Smooth muscle cell (in vitro differentiated cells): ENCODE measurements around the gene RFTN2. TPM values are rescaled to one million over a fixed set of nuclear protein-coding genes. Genes with fewer than 3 reads are reported as not detected.

Experiments
- DNase-seq: peaks from one replicate; lab custom pipeline; 2025; ENCODE audit not compliant: unreplicated experiment; lab: John Stamatoyannopoulos, UW
- H2AFZ ChIP-seq: fragments of 200-600 bp; sonication (generic); 2 replicates; pipeline ENCODE4 v1.6.0; 2016; ENCODE audit warnings: antibody characterized with exemption, low read depth, mild to moderate bottlenecking
- H3F3A ChIP-seq: fragments of 200-600 bp; sonication (generic); 2 replicates; pipeline ENCODE4 v1.6.0; 2017; ENCODE audit warnings: antibody characterized with exemption, low read depth
- H3K27ac ChIP-seq: fragments of 200-600 bp; sonication (generic); 2 replicates; pipeline ENCODE4 v1.5.1; 2016; ENCODE audit warnings: low read depth, mild to moderate bottlenecking
- H3K27me3 ChIP-seq: fragments of 200-600 bp; sonication (generic); 2 replicates; pipeline ENCODE4 v1.6.1; 2016; ENCODE audit warnings: low read depth, mild to moderate bottlenecking
- H3K36me3 ChIP-seq: fragments of 200-600 bp; sonication (generic); 2 replicates; pipeline ENCODE4 v1.5.1; 2016; ENCODE audit warnings: low read depth
- H3K4me1 ChIP-seq: fragments of 200-600 bp; sonication (generic); 2 replicates; pipeline ENCODE4 v1.5.1; 2016; ENCODE audit warnings: low read depth
- H3K4me2 ChIP-seq: fragments of 200-600 bp; sonication (generic); 2 replicates; pipeline ENCODE4 v1.6.0; 2016; ENCODE audit warnings: mild to moderate bottlenecking
- H3K4me3 ChIP-seq: fragments of 200-600 bp; sonication (generic); 2 replicates; pipeline ENCODE4 v1.5.1; 2016; ENCODE audit warnings: mild to moderate bottlenecking
- H3K79me2 ChIP-seq: fragments of 200-600 bp; sonication (generic); 2 replicates; pipeline ENCODE4 v1.6.0; 2016; ENCODE audit warnings: low read depth, mild to moderate bottlenecking
- H3K9ac ChIP-seq: fragments of 200-600 bp; sonication (generic); 2 replicates; pipeline ENCODE4 v1.6.0; 2016; ENCODE audit warnings: low read depth
- H3K9me3 ChIP-seq: fragments of 200-600 bp; sonication (generic); replicated peaks from 2 replicates; pipeline ENCODE4 v1.5.1; 2016; ENCODE audit warnings: low read depth
- H4K20me1 ChIP-seq: fragments of 200-600 bp; sonication (generic); 2 replicates; pipeline ENCODE4 v1.6.0; 2016; ENCODE audit warnings: low read depth
- WGBS: methylation state at CpG from one replicate; pipeline ENCODE4 v1.1.7; 2016; ENCODE audit warnings: low lambda C conversion rate; 5-methylcytosine and 5-hydroxymethylcytosine counted together
- polyA plus RNA-seq: library from polyadenylated mRNA; unstranded; fragments of >200 nt; fragmentation: Nextera tagmentation; extraction: Ambion mirVana; gene quantifications from 2 replicates; pipeline ENCODE4 v1.2.1, GENCODE V29; 2016
- total RNA-seq: library from RNA; depleted of rRNA; stranded (reverse); fragments of >200 nt; gene quantifications from 2 replicates; pipeline ENCODE4 v1.2.3, GENCODE V29; 2014
- TF ChIP-seq, protein P1 (sequence below): fragments of 200-600 bp; sonication (generic); IDR thresholded peaks from 2 replicates; pipeline ENCODE4 v1.5.1; 2017; ENCODE audit warnings: borderline replicate concordance, mild to moderate bottlenecking, antibody characterized with exemption; ENCODE audit not compliant: insufficient read depth, poor library complexity, severe bottlenecking

The RFTN2 gene
- total and polyA plus RNA-seq, 2 experiments from 2014 or later = 9.5 to 15.9 TPM

DNA sequence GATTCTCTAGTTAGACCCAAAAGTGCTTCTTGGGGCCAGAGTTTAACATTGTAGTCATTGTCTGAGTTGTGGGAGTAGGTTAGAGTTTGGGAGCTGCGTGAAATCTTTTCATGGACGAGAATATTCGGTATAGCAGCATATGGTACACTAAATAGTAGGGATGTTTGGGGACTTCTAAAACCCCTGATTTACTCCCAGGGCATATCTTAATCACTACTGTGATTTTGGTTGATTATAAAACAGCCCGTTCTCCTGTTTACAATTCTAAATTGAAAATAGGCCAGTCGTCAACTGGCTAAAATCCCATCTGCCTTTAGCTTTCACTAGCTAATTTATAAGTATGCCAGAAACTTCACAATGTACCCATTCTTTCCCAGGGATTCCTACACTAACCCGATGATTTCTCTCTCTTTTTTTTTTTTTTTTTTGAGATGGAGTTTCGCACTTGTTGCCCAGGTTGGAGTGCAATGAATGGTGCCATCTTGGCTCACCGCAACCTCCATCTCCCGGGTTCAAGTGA is 115.2 kb downstream of the RFTN2 start:
- Histone ChIP-seq H4K20me1 (no peaks in the 10 kb centered on the region), H3K9ac (no peak overlapping the region), H3K9me3 (no peaks in the 10 kb centered on the region), H3K27me3 (no peaks in the 10 kb centered on the region), H3K27ac (no peak overlapping the region), H3K4me1 (no peaks in the 10 kb centered on the region), H3K4me3 (no peak overlapping the region), H3K79me2 (no peaks in the 10 kb centered on the region), H2AFZ (no peak overlapping the region), H3K36me3 (no peaks in the 10 kb centered on the region), H3F3A (no peaks in the 10 kb centered on the region), H3K4me2 (no peak overlapping the region)
- TF ChIP-seq, protein P1, sequence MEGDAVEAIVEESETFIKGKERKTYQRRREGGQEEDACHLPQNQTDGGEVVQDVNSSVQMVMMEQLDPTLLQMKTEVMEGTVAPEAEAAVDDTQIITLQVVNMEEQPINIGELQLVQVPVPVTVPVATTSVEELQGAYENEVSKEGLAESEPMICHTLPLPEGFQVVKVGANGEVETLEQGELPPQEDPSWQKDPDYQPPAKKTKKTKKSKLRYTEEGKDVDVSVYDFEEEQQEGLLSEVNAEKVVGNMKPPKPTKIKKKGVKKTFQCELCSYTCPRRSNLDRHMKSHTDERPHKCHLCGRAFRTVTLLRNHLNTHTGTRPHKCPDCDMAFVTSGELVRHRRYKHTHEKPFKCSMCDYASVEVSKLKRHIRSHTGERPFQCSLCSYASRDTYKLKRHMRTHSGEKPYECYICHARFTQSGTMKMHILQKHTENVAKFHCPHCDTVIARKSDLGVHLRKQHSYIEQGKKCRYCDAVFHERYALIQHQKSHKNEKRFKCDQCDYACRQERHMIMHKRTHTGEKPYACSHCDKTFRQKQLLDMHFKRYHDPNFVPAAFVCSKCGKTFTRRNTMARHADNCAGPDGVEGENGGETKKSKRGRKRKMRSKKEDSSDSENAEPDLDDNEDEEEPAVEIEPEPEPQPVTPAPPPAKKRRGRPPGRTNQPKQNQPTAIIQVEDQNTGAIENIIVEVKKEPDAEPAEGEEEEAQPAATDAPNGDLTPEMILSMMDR = no peak
- WGBS = 97% methylated on average over 9 of the region's 9 CpGs
- no peak for DNase-seq

DNA sequence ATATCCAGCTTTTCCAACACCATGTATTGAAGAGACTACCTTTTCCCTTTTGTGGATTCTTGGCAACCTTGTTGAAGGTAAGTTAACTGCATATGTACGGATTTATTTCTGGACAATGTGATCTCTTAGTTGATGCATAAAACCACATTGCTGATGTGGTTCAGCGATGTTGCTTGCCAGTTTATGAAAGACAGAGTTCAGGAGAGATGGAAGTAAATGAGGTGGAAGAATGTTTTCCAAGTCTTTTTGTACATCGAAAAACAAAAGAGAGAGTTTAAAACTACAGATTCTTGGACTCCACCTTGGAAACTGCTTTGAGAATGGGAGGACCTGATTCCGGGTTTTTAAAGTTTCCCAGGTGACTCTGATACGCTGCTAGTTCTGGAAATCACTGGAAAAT is 115.7 kb downstream of the RFTN2 start:
- Histone ChIP-seq H3K9me3 (no peaks in the 10 kb centered on the region), H4K20me1 (no peaks in the 10 kb centered on the region), H3K4me1 (no peaks in the 10 kb centered on the region), H2AFZ (no peak overlapping the region), H3F3A (no peaks in the 10 kb centered on the region), H3K27me3 (no peaks in the 10 kb centered on the region), H3K36me3 (no peaks in the 10 kb centered on the region), H3K79me2 (no peaks in the 10 kb centered on the region), H3K4me2 (no peak overlapping the region), H3K27ac (no peak overlapping the region), H3K9ac (no peak overlapping the region), H3K4me3 (no peak overlapping the region)
- WGBS = 97% methylated on average over 5 of the region's 5 CpGs
- TF ChIP-seq, protein P1 = no peak
- DNase-seq = no peak

GRCh38 chr2:197558393-197558792 is 117.0 kb downstream of the RFTN2 start:
- Histone ChIP-seq H3F3A (no peaks in the 10 kb centered on the region), H3K36me3 (no peaks in the 10 kb centered on the region), H3K4me1 (no peaks in the 10 kb centered on the region), H3K79me2 (no peaks in the 10 kb centered on the region), H3K4me3 (no peak overlapping the region), H3K9ac (no peak overlapping the region), H4K20me1 (no peaks in the 10 kb centered on the region), H3K9me3 (no peaks in the 10 kb centered on the region), H2AFZ (no peak overlapping the region), H3K4me2 (no peak overlapping the region), H3K27me3 (no peaks in the 10 kb centered on the region), H3K27ac (no peak overlapping the region)
- no peak for DNase-seq
- WGBS = 100% methylated on average over 3 of the region's 3 CpGs
- TF ChIP-seq, protein P1 = no peak

- H3K4me3 ChIP-seq = no peak overlapping the region
- TF ChIP-seq, protein P1 = no peak
- H3K27me3 ChIP-seq = no peaks in the 10 kb centered on the region
- no peak overlapping the region for H3K9ac ChIP-seq
- no peaks in the 10 kb centered on the region for H3F3A ChIP-seq
- H3K4me2 ChIP-seq = no peak overlapping the region
- no peaks in the 10 kb centered on the region for H3K36me3 ChIP-seq
- no peaks in the 10 kb centered on the region for H3K9me3 ChIP-seq
- no peaks in the 10 kb centered on the region for H3K4me1 ChIP-seq
- 85% methylated on average over 1 of the region's 1 CpG for WGBS
- H3K27ac ChIP-seq = no peak overlapping the region
- DNase-seq = no peak
- no peak overlapping the region for H2AFZ ChIP-seq
- H4K20me1 ChIP-seq = peaks cover 4% of the 10 kb centered on the region
- no peaks in the 10 kb centered on the region for H3K79me2 ChIP-seq
Measured at GRCh38 chr2:197556456-197556855, 118.9 kb downstream of the RFTN2 start.
